Lung microvascular endothelial cell (primary cell): Measurements from ENCODE around the gene CMSS1. TPM values are rescaled to one million over a fixed set of nuclear protein-coding genes. Genes with fewer than 3 reads are reported as not detected.
"Not testable (repeated sequence)": the region's sequence is repeated elsewhere in the genome, so short reads cannot be mapped to it uniquely, and the experiment has no call there.

Source experiments
- DNase-seq, 2 donors: peaks; one replicate each; pipeline versions ENCODE4 v3.0.0 to v3.0.0-alpha.2; 2010; ENCODE audit warnings: low read depth in 2 of 2
- total RNA-seq: library from RNA; depleted of rRNA; stranded (reverse); fragments of >200 nt; gene quantifications from 2 replicates; pipeline ENCODE4 v1.2.1, GENCODE V29; 2014

The CMSS1 gene
- total RNA-seq, 1 donor from 2014 or later, result 3.0 TPM

GRCh38 chr3:100213891-100214573 lies 396.4 kb downstream of the CMSS1 start:
- peak in 1 of 2 donors; percentile 6 for DNase-seq

- DNase-seq, result no peak
Measured at GRCh38 chr3:100214574-100214964, 396.9 kb downstream of the CMSS1 start.

- no peak for DNase-seq
Measured at GRCh38 chr3:100216713-100217112, 399.1 kb downstream of the CMSS1 start.

- DNase-seq, result no peak
Measured at GRCh38 chr3:100221159-100221558, 403.5 kb downstream of the CMSS1 start.

GRCh38 chr3:100225193-100225592 lies 407.5 kb downstream of the CMSS1 start:
- DNase-seq, result no peak

- DNase-seq, result no peak
Measured at GRCh38 chr3:100225883-100226282, 408.2 kb downstream of the CMSS1 start.

- peak in 1 of 2 donors; percentile 36 for DNase-seq
Measured at GRCh38 chr3:100226712-100227429, 409.2 kb downstream of the CMSS1 start.

GRCh38 chr3:100227511-100227921 lies 409.9 kb downstream of the CMSS1 start:
- no peak for DNase-seq

GRCh38 chr3:100228247-100228646 lies 410.6 kb downstream of the CMSS1 start:
- no peak for DNase-seq

- not testable (repeated sequence) for DNase-seq
Measured at GRCh38 chr3:100229188-100229587, 411.5 kb downstream of the CMSS1 start.

- no peak for DNase-seq
Measured at GRCh38 chr3:100230710-100231109, 413.0 kb downstream of the CMSS1 start.

Other genes starting within 250 kb of the CMSS1 start
- 235 and 1,223 TPM in 2 replicates for gene COL8A1, start 179.3 kb upstream of the CMSS1 start, total RNA-seq